ENCODE measurements around the gene AUP1.

Gene AUP1

DNA sequence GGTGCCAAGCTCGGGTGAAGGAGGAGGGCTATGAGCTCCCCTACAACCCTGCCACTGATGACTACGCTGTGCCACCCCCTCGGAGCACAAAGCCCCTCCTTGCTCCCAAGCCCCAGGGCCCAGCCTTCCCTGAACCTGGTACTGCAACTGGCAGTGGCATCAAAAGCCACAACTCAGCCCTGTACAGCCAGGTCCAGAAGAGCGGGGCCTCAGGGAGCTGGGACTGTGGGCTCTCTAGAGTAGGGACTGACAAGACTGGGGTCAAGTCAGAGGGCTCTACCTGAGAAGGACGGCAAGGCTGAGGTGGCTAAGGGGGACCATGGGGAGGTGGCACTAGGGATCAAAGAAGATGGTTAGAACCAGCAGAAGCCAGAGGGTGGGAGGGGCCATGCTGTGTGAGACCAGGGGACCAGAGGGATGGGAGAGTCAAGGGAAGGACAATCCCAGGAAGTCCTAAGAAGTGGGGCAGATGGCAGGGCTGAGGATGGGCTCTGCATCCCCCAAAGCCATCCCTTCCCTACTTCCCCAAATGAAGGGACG is 27.4 kb upstream of the AUP1 start:
- DNase-seq (ENCODE audit: low read depth) = no peak

DNA sequence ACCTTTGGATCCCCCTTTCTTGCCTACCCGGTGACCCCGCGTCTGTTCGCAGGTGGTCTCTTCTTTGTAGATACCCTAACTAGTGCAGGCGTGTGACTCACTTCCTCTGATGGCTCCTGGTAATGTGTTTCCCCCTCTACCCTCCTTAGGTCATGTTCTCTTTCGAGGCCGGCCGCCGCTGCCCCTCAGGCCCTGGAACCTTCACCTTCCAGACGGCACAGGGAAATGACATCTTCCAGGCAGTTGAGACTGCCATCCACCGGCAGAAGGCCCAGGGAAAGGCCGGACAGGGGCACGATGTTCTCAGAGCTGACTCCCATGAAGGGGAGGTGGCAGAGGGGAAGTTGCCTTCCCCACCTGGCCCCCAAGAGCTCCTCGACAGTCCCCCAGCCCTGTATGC is 26.7 kb upstream of the AUP1 start:
- DNase-seq (ENCODE audit: low read depth) = no peak

DNA sequence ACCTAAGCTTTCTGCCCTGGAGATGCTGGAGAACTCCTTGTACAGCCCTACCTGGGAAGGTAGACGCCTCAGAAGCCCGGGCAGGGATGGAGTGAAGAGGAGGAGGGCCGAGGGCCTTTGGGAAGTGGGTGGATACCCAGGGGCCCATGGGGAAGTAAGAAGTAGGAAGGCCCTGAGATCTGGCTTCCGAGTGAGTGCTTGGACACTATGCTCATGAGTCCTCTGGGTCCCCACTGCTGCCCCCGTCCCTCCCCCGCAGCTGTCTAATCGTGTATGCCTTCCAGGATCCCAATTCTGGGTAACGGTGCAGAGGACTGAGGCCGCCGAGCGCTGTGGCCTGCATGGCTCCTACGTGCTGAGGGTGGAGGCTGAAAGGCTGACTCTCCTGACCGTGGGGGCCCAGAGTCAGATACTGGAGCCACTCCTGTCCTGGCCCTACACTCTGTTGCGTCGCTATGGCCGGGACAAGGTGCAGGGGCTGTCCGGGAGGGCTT is 26.2 kb upstream of the AUP1 start:
- DNase-seq (ENCODE audit: low read depth) = no peak

DNA sequence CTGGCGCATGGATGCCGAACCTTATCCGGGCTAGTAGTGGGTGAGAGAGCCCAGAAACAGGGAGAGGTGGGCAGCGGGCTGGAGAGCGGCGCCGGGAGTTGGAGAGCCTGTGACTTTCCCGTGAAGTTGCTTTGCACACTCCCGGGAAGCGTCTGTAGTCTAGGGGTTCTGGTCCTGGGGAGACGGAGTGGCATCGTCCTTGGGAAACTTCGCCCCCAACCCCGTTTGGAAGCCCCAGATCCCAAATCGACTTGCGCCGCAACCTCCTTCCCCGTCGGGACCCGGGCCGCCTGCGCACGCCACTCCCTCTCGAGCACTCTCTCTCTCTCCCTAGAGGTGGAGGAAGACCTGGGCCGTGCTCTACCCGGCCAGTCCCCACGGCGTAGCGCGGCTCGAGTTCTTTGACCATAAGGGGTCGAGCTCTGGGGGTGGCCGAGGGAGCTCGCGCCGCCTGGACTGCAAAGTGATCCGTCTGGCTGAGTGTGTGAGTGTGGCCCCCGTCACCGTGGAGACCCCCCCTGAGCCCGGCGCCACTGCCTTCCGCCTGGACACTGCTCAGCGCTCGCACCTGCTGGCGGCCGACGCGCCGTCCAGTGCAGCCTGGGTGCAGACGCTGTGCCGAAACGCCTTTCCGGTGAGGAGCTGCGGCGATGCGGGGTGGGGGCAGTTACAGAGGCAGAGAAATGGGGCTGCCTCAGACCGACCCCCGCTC is 25.5 kb upstream of the AUP1 start:
- DNase-seq (ENCODE audit: low read depth) = no peak

DNA sequence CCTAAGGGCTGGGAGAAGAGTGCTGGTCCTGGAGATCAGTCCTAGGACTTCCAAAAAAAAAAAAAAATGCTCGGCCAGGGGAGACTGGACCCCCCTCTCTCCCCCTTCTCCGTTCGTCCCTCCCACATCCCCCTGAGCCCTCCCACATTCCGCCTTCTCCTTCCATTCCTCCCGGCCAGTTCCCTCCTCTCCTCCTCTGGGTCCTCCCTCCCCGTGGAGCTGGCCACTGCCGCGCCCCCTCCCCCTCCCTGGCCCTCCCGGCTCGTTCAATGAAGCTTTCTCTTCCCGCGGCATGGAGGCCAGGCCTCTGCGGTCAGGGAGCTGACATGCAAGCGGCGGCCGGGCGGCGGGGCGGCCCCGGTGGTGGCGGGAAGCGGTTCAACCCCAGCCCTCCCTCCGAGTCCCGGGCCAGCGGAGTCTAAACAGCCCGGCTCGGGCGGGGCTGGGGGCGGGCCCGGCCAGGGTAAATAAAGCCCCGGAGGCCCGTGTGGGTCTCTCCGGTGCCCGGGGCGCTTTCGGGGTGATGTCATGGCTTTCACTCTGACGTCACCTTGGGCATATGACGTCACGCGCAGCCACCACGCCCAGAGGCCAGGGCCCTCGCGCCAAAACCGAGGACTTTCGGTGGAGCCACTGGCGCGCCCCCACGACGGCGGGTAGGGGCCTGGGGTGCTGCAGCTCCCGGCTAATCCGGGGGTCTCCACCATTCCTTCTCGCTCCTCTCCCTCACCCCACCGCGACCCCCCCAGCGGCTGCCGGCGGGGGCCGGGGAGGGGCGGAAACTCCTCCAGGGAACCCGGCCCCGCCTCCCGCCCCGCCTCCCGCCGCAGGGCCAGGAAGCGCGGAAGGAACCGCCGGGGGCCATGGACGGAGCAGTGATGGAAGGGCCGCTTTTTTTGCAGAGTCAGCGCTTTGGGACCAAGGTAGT is 24.6 kb upstream of the AUP1 start, which contains the start of the genes DOK1 and LOXL3:
DOK1 (plus strand) TSS at position 829 of the 928 bp plus-strand sequence; CDS start at position 864, 35 bp downstream.
LOXL3 (minus strand) TSS at position 51 of the 928 bp plus-strand sequence. CDS start 1,308 bp downstream, outside the sequence.
- DNase-seq (ENCODE audit: low read depth) = peak; percentile 74

DNA sequence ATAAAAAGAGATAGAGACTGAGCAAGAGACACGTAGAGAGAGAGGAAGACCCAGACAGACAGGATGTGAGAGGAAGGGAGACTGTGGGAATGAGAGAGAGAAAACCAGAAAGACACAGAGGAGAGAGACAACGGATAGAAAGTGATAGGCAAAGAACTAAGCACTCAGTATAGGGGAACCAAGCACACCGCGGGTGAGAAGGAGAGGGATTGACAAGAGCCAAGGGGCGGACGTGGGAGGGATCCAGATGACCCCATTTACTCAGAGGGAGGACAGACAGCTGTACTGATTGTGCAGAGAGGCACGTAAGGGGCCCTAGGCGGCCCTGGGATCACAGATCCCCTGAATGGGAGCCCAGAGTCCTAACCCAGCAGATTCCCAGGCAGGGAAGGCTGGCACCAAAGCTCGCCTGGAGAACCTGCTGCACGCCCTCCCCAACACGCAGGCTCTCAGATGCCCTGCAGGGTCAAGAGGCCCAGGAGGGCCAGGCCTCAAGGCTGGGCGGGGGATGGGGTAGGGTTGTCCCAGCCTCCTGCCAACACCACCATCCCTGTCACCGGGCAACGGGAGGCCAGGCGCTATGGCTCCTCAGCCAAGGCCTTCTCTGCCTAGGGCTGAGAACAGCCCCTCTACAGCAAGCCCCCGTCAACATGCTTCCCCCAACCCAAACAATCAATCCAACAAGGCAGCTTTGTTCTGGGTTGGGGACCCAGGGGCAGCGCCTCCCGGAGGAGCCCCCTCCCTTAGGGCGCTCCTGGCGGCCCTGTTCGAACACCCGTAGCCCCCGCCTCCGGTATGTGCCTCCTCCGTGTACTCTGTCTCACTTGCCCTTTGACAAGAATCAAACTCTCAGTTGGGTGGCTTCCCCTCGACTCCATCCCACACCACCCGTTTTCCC is 23.7 kb upstream of the AUP1 start:
- no peak for DNase-seq (ENCODE audit: low read depth)

DNA sequence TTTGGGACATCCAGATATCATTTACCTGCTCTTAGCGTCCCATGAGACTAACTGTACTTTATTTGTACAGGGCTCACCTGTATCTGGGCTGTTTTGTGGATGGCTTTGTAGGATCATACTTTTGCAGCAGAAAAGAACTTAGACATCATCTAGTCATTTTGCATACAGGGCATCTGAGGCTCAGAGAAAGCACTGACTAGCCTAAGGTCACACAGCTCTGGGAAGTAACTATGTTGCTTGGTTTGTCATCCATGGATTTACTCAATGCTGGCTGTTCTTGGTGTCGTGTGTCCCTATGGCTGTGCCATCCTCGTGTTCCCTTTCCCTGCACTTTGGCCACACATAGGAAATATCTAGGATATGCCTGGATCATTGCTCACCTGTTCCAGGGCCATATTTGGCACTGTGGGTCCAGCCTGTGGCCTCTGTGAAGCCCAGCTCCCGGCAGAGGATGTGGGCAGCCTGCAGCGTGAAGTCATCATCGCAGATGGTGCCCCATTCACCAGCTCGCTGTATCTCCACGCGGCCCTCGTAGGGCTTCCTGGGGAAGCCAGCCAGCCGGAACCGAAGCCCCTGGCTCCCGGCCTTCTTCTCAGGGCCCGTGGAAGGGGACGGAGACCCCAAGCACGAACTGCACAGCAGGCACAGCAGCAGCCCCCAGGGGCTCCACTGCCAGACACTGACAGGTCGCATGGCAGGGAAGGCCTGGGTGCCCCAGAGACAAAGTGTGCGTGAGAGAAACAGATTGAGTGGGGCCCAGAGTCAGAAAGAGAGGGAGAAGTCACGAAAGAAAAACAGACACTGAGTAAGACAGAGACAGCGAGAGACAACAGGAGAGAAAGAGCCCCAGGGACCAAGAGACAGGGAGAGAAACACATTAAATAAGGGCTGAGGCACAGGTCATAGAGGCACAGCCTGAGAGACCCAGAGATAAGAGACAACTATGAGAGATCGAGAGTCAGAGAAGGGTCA is 22.7 kb upstream of the AUP1 start:
- DNase-seq (ENCODE audit: low read depth) = no peak

DNA sequence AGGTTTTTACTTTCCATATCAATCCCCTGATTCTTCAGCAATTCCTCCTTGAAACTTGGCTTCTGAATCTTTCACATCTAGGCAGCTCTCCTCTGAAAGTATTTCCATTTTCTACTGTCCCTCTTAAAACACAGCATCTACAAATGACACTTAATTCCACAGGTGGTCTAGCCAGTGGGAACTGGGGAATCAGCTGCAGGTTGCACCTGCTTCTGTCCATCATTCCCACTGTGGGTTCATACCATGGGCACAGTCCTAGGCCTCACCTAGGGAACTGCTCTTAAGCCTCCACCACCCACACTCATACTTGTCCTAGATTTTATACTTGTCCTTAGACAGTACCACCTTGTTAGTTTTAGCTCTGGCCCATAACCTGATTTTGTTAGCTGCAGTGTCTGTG is 22.0 kb upstream of the AUP1 start:
- DNase-seq (ENCODE audit: low read depth) = no peak

DNA sequence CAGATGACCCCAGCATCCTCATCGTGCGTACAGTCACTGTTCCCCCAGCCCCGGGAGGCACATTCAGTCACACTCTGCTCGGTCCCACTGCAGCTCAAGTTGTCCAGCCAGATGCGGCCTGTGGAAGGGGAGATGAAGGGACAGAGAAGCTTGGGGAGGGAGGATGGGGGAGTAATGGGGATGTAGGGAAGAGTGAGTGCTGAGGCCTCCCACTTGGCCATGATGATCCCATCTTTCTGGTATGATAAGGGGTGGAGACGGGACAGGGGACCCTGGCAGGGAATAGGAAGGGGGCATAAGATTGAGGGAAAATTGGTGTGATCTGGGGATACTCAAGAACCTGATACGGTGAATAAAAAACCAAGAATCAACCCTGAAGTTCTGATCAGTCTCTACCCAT is 20.7 kb upstream of the AUP1 start:
- DNase-seq (ENCODE audit: low read depth) = no peak

DNA sequence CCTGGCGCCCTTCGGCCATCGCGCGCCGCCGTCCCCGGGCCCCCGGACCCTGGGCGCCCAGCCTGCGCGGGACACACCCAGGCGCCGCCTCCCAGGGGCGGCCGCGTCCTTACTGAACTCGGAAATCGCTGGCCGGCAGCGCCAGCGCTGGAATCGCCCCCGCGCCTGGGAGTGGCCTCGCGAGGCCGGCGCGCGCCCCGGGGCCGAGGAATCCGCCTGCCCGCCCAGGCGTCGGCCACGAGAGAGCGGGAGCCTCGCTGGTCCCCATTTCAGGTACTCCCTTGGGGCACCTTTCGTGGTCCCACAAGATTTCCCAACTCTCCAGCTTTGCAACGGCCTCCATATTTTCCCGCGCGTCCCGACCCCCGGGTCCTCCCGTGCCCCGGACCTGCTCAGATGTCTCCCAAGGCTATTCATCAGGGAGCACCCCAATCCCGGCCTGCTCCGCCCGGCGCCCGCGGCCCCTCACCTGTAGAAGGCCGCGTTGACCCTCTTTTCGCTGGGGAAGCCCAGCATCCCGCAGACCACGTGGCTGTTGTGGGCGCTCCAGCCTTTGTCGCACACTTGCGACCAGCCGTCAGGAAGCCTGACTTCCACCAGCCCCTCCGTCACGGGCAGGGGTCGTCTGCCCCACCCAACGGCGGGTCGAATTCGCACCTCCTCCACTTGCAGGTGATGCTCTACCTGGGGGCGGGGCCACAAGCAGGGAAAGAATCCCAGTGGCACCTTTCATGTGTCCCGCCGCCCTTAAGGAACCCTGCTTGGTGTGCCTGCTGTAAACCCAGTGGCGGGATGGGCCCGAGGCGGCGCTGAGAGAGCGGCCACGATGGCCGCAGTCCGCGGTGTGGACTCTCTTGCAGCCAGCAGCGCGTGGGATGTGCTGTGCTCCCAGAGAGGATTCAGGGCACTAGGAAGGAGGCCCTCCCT is 19.7 kb upstream of the AUP1 start:
- DNase-seq (ENCODE audit: low read depth) = no peak

DNA sequence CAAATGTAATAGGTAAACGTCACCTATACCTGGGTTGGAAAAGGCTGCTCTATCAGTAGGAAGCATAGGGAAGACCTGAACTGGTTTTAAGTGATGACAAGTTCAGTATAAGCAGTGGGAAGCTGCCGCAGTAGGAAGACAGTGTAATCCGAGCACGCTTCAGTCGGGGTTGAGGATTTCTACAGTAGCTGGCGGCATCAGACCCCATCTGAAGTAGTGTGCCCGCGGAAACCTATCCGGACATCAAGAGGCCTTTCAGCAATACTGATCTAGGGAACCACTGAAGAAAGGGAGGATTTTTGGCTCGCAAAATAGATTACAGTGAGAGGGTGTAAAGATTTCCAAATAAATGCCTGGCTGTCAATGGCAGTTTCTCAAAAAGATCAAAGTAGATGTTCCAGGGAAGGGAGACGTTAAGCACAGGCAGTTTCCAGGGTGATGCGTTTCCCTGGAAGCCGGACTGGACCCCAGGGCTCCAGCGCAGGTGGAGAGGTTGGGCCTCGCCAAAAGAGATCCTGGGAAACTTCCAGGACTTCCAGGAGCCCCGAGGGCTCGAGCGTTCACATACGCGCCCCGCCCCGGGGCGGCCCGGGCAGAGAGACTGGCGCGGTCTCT is 18.9 kb upstream of the AUP1 start:
- no peak for DNase-seq (ENCODE audit: low read depth)

DNA sequence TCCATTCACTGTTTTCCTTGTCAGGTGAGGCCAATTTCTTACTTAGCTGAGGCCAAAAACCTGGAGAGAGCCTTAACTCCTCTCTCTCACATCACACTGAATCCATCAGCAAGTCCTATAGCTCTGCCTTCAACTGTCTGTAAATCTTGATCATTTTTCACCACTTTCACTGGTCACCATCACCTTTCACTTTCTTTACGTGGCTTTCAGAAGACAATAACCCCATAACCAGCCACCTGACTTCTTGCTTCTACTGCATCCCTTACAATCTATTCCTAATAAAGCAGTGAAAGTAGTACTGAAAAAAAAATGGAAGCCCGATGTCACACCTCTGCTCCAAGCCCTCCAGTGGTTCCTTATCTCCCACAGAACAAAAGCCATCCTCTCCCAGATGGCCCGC is 16.5 kb upstream of the AUP1 start:
- no peak for DNase-seq (ENCODE audit: low read depth)

DNA sequence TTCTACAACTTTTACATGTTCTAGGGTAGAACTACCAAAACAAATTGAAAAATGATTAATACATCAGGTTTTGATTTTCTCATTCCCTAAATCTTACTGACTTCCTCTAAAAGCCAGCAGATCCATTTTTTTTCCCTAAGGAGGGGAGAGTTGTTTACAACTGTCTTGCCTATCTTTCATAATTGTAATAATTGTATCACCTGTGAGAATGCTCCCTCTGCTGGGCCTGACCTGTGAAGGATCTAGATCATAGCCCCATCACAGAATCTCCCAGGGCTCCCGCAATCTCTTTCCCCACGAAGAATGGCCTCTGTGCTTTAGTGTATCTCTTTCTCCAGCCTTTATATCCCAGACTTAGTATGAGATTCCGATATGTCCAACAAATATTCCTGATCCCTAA is 15.1 kb upstream of the AUP1 start:
- no peak for DNase-seq (ENCODE audit: low read depth)

DNA sequence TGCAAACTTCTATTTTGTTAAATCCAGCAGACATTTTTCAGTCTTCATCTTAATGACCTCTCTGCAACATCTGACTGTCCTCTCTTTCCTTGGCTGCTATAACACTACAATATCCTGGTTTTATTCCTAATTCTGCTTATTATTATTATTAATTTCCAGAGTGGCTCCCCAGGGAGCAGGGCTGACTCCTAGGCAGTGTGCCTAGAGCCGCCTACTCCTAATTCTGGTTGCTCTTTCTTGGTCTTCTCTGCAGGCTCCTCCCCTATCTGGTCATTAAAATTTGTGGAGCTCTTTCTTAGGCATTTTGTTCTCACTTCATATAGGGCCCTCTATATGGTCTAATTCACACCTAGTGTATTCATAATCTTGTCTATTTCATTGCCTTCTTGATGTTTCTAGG is 13.5 kb upstream of the AUP1 start:
- no peak for DNase-seq (ENCODE audit: low read depth)

DNA sequence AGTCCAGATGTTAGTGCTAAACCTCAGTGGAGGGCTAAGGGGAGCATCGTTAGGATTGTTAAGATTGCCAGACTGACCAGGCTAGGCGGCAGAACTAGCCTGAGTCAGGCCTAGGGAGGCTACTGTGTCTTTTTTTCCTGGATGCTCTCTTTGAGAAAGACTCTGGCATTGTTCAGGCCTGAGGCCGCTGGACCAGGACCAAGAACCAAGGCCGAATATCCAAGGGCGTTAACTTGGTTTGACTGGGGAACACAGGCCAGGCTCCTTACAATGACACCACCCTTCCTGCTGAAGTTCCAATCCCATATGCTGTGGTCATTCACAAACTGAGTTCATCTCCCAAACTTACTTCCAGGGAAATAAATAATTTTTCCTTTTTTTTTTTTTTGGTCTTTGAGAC is 10.8 kb upstream of the AUP1 start:
- DNase-seq (ENCODE audit: low read depth) = no peak

DNA sequence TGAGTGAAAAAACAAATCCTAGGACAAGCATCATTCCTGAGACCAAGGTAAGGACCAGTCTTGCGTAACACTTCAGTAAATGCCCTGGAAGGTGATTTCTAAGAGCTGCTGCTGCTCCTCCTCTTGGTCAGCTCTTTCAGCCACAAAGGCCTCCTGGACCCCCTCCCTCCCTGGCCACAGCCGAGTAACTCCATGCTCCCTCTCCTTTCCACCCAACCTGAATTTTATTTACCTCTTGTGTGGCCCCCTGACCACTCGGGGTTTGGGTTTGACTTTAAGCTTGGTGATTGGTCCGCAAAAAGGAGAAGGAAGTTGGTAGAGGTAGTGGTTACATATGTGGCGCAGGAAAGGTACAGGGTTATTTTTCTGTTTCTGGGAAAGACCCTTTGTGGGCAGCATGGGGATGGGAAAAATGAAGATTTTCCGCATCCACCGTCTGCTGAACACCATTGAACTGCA is 9.4 kb upstream of the AUP1 start:
- no peak for DNase-seq (ENCODE audit: low read depth)

DNA sequence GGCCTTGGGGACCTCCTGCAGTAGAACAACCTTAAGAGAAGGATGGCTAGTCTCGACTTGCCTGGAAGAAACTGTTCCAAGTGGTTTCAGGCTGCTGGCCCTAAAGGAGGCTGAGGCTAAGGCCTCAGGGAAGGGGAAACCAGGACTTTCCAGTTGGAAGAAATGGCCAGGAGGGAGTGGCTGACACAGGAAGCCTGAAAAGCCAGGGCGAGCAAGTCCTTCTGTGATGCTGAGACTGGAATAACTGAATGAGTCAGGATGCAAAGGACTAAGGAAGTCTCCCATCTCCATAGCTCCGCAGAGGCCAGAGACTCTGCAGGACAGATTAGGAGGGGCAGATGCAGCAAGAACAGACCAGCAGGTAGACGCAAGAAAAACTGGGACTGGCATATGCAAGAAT is 7.6 kb upstream of the AUP1 start:
- DNase-seq (ENCODE audit: low read depth) = no peak

DNA sequence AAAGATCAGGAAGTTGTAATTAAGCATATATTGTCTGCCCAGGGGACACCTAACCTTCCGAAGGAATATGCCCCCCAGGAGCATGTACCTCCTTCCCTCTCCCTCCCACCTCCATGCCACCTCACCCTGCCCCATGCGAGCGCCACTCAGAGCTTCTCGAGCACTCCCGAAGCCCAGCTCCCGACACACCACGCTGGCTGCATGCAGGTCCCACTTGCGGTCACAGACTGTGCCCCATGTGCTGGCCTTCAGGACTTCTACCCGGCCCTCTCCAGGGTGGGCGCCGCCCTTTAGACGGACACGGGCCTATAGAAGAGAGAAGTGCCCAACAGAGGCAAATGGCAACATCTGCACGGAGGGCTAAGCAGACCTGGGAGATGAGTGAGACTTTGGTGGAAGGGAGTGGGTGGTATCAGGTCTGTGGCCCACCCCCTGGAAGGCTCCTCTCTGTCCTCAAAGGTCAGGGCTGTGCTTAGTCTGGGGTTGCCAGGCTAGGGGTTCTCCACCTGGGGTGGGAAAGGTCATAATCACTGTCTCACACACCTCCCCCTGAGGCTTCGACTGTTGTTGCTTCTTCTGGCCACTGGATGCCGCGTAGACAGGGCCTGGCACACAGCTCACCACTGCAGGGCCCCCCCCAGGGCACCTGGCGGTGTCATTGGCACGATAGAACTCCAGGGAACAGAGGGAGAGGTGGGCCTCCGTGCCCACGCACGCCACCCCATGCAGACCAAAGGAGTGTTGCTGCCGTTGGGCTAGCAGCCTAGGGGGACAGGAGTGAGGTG is 6.9 kb upstream of the AUP1 start:
- no peak for DNase-seq (ENCODE audit: low read depth)
